Activated naive CD8-positive, alpha-beta T cell (primary cell): ENCODE results near the gene DOK5.
"Not testable (repeated sequence)": the region's sequence is repeated elsewhere in the genome, so short reads cannot be mapped to it uniquely, and the experiment has no call there.

Experiments
- H3K27ac Mint-ChIP-seq: one replicate; pipeline ENCODE4 v1.8.0; 2021; ENCODE audit warnings: mixed read lengths
- H3K27me3 Mint-ChIP-seq: one replicate; pipeline ENCODE4 v1.8.0; 2021; ENCODE audit warnings: mixed read lengths
- H3K36me3 Mint-ChIP-seq: one replicate; pipeline ENCODE4 v1.8.0; 2021; ENCODE audit warnings: mixed read lengths
- H3K4me1 Mint-ChIP-seq: one replicate; pipeline ENCODE4 v1.8.0; 2021; ENCODE audit warnings: low read depth, mixed read lengths
- H3K4me3 Mint-ChIP-seq: one replicate; pipeline ENCODE4 v1.8.0; 2021; ENCODE audit warnings: mild to moderate bottlenecking, mixed read lengths
- H3K9me3 Mint-ChIP-seq: one replicate; pipeline ENCODE4 v1.8.0; 2021; ENCODE audit warnings: low read depth, mixed read lengths

The DOK5 gene

GRCh38 chr20:54475334-54476168 is at the start of gene DOK5:
TSS of gene DOK5 (plus strand) at chr20:54475593. CDS start at chr20:54475947, 354 bp downstream.
- peaks cover 50% of the 10 kb centered on the region for H3K27me3 Mint-ChIP-seq
- H3K36me3 Mint-ChIP-seq: no peaks in the 10 kb centered on the region
- no peaks in the 10 kb centered on the region for H3K9me3 Mint-ChIP-seq
- H3K27ac Mint-ChIP-seq: no peak within 1 kb of the TSS
- peaks cover 9% of the 10 kb centered on the region for H3K4me1 Mint-ChIP-seq
- peak within 1 kb of the TSS; percentile 48 for H3K4me3 Mint-ChIP-seq

DNA sequence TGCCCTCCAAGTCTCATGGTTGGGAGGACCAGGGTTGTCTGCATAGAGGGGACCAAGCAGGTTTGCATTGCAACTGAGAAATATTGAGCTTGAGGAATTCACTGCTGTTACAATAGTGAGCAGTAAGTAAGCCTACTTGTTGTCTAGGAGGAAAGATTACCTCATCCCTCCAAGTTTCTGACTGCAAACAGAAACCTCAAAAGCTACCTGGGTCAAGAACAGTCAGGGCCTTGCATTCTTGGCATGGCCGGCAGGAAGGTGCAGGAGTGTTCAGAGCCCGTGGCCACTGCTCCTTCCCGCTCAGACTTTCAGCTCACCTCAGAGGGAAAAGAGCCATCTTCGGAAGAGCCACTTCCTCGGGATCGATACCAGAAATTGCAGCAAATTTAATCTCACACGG is 46.0 kb upstream of the DOK5 start:
- H3K27ac Mint-ChIP-seq: no peak overlapping the region
- H3K36me3 Mint-ChIP-seq: no peaks in the 10 kb centered on the region
- peaks cover 7% of the 10 kb centered on the region for H3K27me3 Mint-ChIP-seq
- H3K9me3 Mint-ChIP-seq: peaks cover 15% of the 10 kb centered on the region
- H3K4me3 Mint-ChIP-seq: no peak overlapping the region
- no peaks in the 10 kb centered on the region for H3K4me1 Mint-ChIP-seq

- H3K36me3 Mint-ChIP-seq: no peaks in the 10 kb centered on the region
- H3K4me1 Mint-ChIP-seq: no peaks in the 10 kb centered on the region
- peaks cover 9% of the 10 kb centered on the region for H3K9me3 Mint-ChIP-seq
- H3K4me3 Mint-ChIP-seq: no peak overlapping the region
- no peak overlapping the region for H3K27ac Mint-ChIP-seq
- peaks cover 1% of the 10 kb centered on the region for H3K27me3 Mint-ChIP-seq
These were observed 44.0 kb upstream of the DOK5 start for GRCh38 chr20:54431156-54431944.

GRCh38 chr20:54432966-54433365 is 42.4 kb upstream of the DOK5 start:
- Mint-ChIP-seq H3K36me3 (no peaks in the 10 kb centered on the region), H3K4me3 (no peak overlapping the region), H3K27ac (no peak overlapping the region), H3K27me3 (peaks cover 5% of the 10 kb centered on the region), H3K9me3 (peaks cover 9% of the 10 kb centered on the region), H3K4me1 (no peaks in the 10 kb centered on the region)

- Mint-ChIP-seq H3K4me1 (no peaks in the 10 kb centered on the region), H3K4me3 (no peak overlapping the region), H3K9me3 (peaks cover 8% of the 10 kb centered on the region), H3K27ac (no peak overlapping the region), H3K27me3 (peaks cover 5% of the 10 kb centered on the region), H3K36me3 (no peaks in the 10 kb centered on the region)
These were observed 41.8 kb upstream of the DOK5 start for GRCh38 chr20:54433636-54434035.

GRCh38 chr20:54434196-54434595 is 41.2 kb upstream of the DOK5 start:
- Mint-ChIP-seq H3K27ac (no peak overlapping the region), H3K36me3 (no peaks in the 10 kb centered on the region)

DNA sequence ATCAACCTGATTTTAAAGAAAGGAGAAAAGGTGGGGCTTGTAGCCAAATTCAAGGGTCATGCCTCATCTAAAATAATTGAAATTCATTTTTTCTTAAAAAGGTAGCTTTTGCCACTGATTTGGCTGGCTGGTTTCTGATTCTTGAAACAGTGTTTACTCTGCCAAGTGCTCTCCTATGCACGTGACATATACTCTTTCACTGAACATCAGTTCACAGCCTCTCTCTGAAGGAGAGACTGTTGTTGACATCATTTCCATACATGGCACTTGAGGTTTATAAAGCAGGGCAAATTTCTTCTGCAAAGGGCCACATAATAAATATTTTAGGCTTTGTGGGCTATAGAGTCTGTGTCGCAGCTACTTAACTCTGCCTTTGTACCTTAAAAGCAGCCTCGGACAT is 40.4 kb upstream of the DOK5 start:
- H3K4me1 Mint-ChIP-seq: no peaks in the 10 kb centered on the region
- H3K4me3 Mint-ChIP-seq: no peak overlapping the region
- H3K9me3 Mint-ChIP-seq: no peaks in the 10 kb centered on the region
- H3K27me3 Mint-ChIP-seq: peaks cover 5% of the 10 kb centered on the region
- H3K36me3 Mint-ChIP-seq: no peaks in the 10 kb centered on the region
- H3K27ac Mint-ChIP-seq: no peak overlapping the region

More at GRCh38 chr20:54434196-54434595, 41.2 kb upstream of the DOK5 start:
- H3K27me3 Mint-ChIP-seq: peaks cover 5% of the 10 kb centered on the region
- peaks cover 4% of the 10 kb centered on the region for H3K9me3 Mint-ChIP-seq
- H3K4me3 Mint-ChIP-seq: no peak overlapping the region
- no peaks in the 10 kb centered on the region for H3K4me1 Mint-ChIP-seq

GRCh38 chr20:54436410-54436809 is 39.0 kb upstream of the DOK5 start:
- H3K4me1 Mint-ChIP-seq: not testable (repeated sequence)

GRCh38 chr20:54438166-54438565 is 37.2 kb upstream of the DOK5 start:
- no peak overlapping the region for H3K4me3 Mint-ChIP-seq
- no peaks in the 10 kb centered on the region for H3K9me3 Mint-ChIP-seq
- no peaks in the 10 kb centered on the region for H3K36me3 Mint-ChIP-seq
- no peaks in the 10 kb centered on the region for H3K4me1 Mint-ChIP-seq
- no peak overlapping the region for H3K27ac Mint-ChIP-seq
- peaks cover 7% of the 10 kb centered on the region for H3K27me3 Mint-ChIP-seq

More at GRCh38 chr20:54436410-54436809, 39.0 kb upstream of the DOK5 start:
- H3K27ac Mint-ChIP-seq, H3K4me3 Mint-ChIP-seq, H3K9me3 Mint-ChIP-seq, H3K36me3 Mint-ChIP-seq, H3K27me3 Mint-ChIP-seq: not testable (repeated sequence)

DNA sequence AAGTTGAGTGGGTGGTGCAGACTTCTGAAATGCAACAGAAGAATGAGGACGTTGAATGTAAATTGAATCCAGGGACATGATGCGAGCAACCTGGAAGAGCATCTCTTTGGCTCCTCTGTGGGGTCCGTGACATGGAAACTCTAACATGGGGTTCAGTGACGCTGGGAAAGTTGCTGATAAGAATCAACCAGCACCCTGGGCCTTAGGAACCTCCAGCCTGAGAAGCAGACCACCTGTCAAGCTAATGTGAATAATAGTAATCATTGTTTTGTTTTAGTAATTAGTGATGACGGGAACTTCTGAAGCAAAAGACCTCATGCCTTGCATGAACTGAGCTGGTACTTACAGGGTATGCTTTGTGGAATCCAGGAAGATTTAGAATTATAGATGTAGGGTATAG is 25.2 kb upstream of the DOK5 start:
- Mint-ChIP-seq H3K9me3 (no peaks in the 10 kb centered on the region), H3K36me3 (no peaks in the 10 kb centered on the region), H3K4me3 (no peak overlapping the region), H3K27ac (no peak overlapping the region), H3K4me1 (no peaks in the 10 kb centered on the region), H3K27me3 (peaks cover 9% of the 10 kb centered on the region)

DNA sequence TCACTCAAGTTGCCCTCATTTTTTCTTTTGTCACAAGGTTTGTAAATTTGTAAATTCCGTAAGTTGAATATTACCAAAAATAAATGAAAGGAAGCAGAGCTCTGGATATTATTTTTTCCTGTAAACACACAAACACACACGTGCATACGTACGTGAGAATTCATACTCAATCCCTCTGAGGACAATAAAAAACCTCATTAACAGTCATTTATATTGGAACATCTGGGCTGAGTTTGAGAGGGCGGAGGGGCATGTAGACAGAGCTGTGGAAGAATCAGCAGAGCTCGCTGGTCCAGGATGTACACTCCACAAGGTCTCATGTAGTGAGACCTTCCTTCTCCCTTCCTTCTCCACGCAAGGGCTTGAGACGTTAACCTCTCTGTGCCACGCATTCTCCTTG is 24.2 kb upstream of the DOK5 start:
- Mint-ChIP-seq H3K4me1 (no peaks in the 10 kb centered on the region), H3K36me3 (no peaks in the 10 kb centered on the region), H3K27ac (no peak overlapping the region), H3K9me3 (no peaks in the 10 kb centered on the region), H3K4me3 (no peak overlapping the region), H3K27me3 (peaks cover 6% of the 10 kb centered on the region)

DNA sequence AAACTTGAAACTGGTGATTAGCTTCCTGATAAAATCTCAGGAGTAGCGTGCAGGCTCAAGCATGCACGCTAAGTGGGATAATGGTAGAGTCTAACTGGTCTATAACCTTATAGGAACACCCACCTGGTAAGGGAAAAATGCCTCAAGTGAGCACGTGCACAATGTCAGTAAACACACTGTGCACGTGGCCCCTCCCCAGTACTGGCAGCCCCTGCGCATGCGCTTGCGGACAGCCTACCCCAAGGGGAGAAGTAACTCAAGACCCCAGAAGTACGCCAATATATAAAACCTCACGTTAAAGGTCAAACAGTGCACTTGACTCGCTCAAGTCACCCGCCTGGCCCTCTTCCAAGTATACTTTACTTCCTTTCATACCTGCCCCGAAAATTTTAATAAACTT is 23.1 kb upstream of the DOK5 start:
- Mint-ChIP-seq H3K9me3 (no peaks in the 10 kb centered on the region), H3K27me3 (peaks cover 6% of the 10 kb centered on the region), H3K4me3 (no peak overlapping the region), H3K4me1 (no peaks in the 10 kb centered on the region), H3K27ac (no peak overlapping the region), H3K36me3 (no peaks in the 10 kb centered on the region)

DNA sequence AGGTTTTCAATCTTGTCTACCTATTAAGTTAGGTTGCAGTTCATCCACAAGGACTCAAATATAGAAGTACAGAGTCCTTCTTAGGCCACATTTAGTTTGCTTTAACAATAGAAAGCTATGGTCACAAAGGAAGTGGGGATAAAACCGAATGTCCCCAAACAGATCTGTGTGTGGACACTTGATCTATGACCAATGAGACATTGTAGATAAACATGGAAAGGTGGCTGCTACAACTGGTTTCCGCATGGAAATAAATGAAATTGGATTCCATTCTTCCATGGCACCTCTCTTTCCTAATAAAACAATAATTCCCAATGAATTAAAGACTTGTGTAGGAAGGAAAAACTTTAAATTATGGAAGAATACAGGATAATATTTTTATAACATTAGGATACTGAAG is 20.4 kb upstream of the DOK5 start:
- Mint-ChIP-seq H3K9me3 (no peaks in the 10 kb centered on the region), H3K36me3 (no peaks in the 10 kb centered on the region), H3K27ac (no peak overlapping the region), H3K4me1 (no peaks in the 10 kb centered on the region), H3K4me3 (no peak overlapping the region), H3K27me3 (peaks cover 8% of the 10 kb centered on the region)

DNA sequence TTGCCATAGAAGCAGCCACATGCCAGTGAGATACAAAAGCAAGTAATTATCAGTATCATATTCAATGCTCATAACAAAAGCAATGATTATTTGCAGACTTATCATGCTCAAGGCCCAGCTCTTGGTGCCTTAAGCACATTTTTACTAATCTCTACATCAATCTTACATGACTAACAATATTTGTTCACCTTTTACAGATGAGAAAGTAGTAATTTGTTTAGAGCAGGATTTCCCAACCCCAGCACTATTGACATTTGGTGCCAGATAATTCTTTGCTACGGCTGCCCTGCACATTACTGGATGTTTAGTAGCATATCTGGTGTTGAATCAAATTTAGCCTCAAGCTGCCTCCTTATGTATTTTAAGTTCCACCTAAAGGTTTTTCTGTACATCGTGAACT is 19.0 kb upstream of the DOK5 start:
- no peak overlapping the region for H3K27ac Mint-ChIP-seq

DNA sequence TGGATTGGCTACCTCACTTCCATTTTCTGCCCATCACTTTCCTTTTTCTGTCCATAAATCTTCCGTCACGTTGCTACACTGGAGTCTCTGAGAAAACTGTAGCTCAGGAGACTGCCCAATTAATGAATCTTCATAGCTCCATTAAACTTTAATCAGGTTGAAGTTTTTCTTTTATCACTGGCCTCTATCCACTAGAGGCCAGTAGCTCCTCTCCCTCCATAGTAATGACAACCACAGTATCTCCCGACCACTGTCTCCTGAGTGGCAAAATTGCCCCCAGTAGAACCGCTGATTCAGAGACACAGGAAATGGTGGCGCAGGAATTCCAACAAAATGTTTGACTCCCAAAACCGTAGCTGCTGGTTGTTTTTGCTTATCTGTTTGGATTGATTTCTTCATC is 18.4 kb upstream of the DOK5 start:
- Mint-ChIP-seq H3K36me3 (no peaks in the 10 kb centered on the region), H3K4me3 (no peak overlapping the region), H3K9me3 (no peaks in the 10 kb centered on the region), H3K27ac (no peak overlapping the region), H3K4me1 (no peaks in the 10 kb centered on the region), H3K27me3 (peaks cover 7% of the 10 kb centered on the region)

More for the DNA sequence above, 19.0 kb upstream of the DOK5 start:
- no peaks in the 10 kb centered on the region for H3K36me3 Mint-ChIP-seq
- no peak overlapping the region for H3K4me3 Mint-ChIP-seq
- no peaks in the 10 kb centered on the region for H3K9me3 Mint-ChIP-seq
- no peaks in the 10 kb centered on the region for H3K4me1 Mint-ChIP-seq
- H3K27me3 Mint-ChIP-seq: peaks cover 7% of the 10 kb centered on the region
